ENCODE data around the gene UNC45A. TPM values are rescaled to one million over a fixed set of nuclear protein-coding genes. Genes with fewer than 3 reads are reported as not detected.

The UNC45A gene
- total and polyA plus RNA-seq, 2 of the 8 experiments (the other 6 are each of a cell fraction or from before 2014, with no cell fraction given) = 74.1 to 84.2 TPM

DNA sequence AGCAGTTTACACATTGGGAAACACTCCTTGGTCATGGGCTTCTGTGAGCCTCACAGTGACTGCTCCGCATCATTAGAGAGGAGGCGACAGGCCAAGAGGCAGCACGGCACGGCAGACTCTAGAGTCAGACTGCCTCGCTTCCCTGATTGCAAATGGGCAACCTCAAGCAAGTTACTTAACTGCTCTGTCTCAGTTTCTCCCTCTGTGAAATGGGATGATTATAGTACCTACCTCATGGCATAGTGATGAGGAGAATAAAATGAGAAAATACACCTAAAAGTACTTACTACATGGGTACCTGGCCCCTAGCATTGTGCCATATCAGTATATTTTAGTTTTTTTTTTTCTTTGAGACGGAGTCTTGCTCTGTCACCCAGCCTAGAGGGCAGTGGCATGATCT is 15.6 kb downstream of the UNC45A start:
- no peak overlapping the region for H3K27ac ChIP-seq (ENCODE audit: low read depth, low read length)
- H4K5ac ChIP-seq (ENCODE audit: insufficient read length, low read depth, low read length) = no peak overlapping the region
- no peak overlapping the region for H2AFZ ChIP-seq (ENCODE audit: low read length)
- FAIRE-seq (no peak), DNase-seq (ENCODE audit: low read depth in 1 of 2, low spot score in 2 of 2) (no peak)
- H3K14ac ChIP-seq (ENCODE audit: insufficient read length) = no peak overlapping the region
- peaks cover 0 to 4% of the 10 kb centered on the region in 2 experiments for H4K20me1 ChIP-seq (replicated peaks in 1 of 2; ENCODE audit: control insufficient read depth in 1 of 2, insufficient read depth in 2 of 2, low read length in 2 of 2)
- TF ChIP-seq POLR2A (IDR thresholded peaks at IDR 0.05; ENCODE audit: control extremely low read depth in 1 of 2, low read depth in 2 of 2, low read length in 2 of 2) = no peak
- H3K23ac ChIP-seq (ENCODE audit: insufficient read length) = no peak overlapping the region
- H2BK120ac ChIP-seq (replicated peaks; ENCODE audit: low read depth, low read length) = no peak overlapping the region
- no peak overlapping the region for H2AK5ac ChIP-seq (ENCODE audit: low read depth, low read length)
- H4K8ac ChIP-seq (ENCODE audit: extremely low read depth, insufficient read depth, low read length) = no peak overlapping the region; the same call in 1 of the 2 replicates
- peaks cover 0 to 1% (median under 1%) of the 10 kb centered on the region in 4 experiments; a peak in 2 of 7 replicates for H3K4me1 ChIP-seq (replicated peaks in 1 of 4; ENCODE audit: control insufficient read depth in 3 of 4, insufficient read depth in 4 of 4, low read length in 3 of 4)
- CTCF ChIA-PET (ENCODE audit: partially characterized antibody) = interaction anchor here (19.2 kb wide), 1 partner anchor 11 kb away, joined by 306 read pairs; the partner anchor contains the start of genes HDDC3 and UNC45A
- H2BK5ac ChIP-seq (ENCODE audit: low read depth, low read length) = no peak overlapping the region
- no peak overlapping the region for H2BK20ac ChIP-seq (ENCODE audit: low read length)
- no peaks in the 10 kb centered on the region for H3K79me2 ChIP-seq (ENCODE audit: control insufficient read depth in 1 of 2, insufficient read depth in 2 of 2, low read length in 2 of 2)
- no peaks in the 10 kb centered on the region for H3K27me3 ChIP-seq (replicated peaks in 1 of 4; ENCODE audit: control insufficient read depth in 3 of 4, extremely low read depth in 1 of 4, insufficient read depth in 3 of 4, low read length in 3 of 4)
- no peak overlapping the region for H2BK12ac ChIP-seq (ENCODE audit: low read depth, low read length)
- peaks cover 8 to 62% (median 37%) of the 10 kb centered on the region in 4 experiments for H3K36me3 ChIP-seq (ENCODE audit: control insufficient read depth in 2 of 4, insufficient read depth in 4 of 4, low read length in 3 of 4)
- H3K18ac ChIP-seq (ENCODE audit: extremely low read depth, low read length) = no peak overlapping the region
- no peak overlapping the region for H3K9ac ChIP-seq (replicated peaks in 1 of 4; ENCODE audit: extremely low read depth in 1 of 4, low read depth in 3 of 4, low read length in 3 of 4)
- 86% methylated on average over 6 of the region's 6 CpGs; no CpG with 5 or more reads in 1 of the 2 experiments for WGBS, 2 experiments (ENCODE audit: extremely low coverage in 1 of 2, insufficient coverage in 1 of 2, insufficient read length in 1 of 2, insufficient replicate concordance in 2 of 2, low coverage in 1 of 2, low lambda C conversion rate in 2 of 2, missing lambda C conversion rate in 1 of 2)
- no peak overlapping the region for H3K4me3 ChIP-seq (ENCODE audit: extremely low read depth in 1 of 4, insufficient read depth in 2 of 4, low read depth in 3 of 4, low read length in 4 of 4)
- H3K4me2 ChIP-seq (ENCODE audit: insufficient read depth in 1 of 2, low read depth in 2 of 2, low read length in 2 of 2) = no peak overlapping the region
- no peak overlapping the region for H3K4ac ChIP-seq (replicated peaks; ENCODE audit: insufficient read length, low read depth, low read length)
- H3K56ac ChIP-seq (replicated peaks; ENCODE audit: insufficient read length, low read depth, low read length) = no peak overlapping the region
- H3K23me2 ChIP-seq (ENCODE audit: low read depth, low read length) = peaks cover 2% of the 10 kb centered on the region; the same call in 1 of the 2 replicates
- POLR2A ChIA-PET (ENCODE audit: partially characterized antibody) = no interaction called here
- no peaks in the 10 kb centered on the region; the same call in 1 of the 2 replicates for H3K79me1 ChIP-seq (ENCODE audit: low read depth, low read length)
- H3K9me3 ChIP-seq (ENCODE audit: insufficient read depth in 2 of 2, low read depth in 1 of 2, low read length in 1 of 2) = no peaks in the 10 kb centered on the region
- H2BK15ac ChIP-seq (ENCODE audit: low read length) = no peak overlapping the region
- no peak overlapping the region for H4K91ac ChIP-seq (replicated peaks; ENCODE audit: insufficient read length, low read length)
